ENCODE measurements around the gene ITM2B. TPM values are rescaled to one million over a fixed set of nuclear protein-coding genes. Genes with fewer than 3 reads are reported as not detected.

ITM2B gene
- total and polyA plus RNA-seq, 2 donors from 2014 or later = 1,431 to 2,443 TPM

DNA sequence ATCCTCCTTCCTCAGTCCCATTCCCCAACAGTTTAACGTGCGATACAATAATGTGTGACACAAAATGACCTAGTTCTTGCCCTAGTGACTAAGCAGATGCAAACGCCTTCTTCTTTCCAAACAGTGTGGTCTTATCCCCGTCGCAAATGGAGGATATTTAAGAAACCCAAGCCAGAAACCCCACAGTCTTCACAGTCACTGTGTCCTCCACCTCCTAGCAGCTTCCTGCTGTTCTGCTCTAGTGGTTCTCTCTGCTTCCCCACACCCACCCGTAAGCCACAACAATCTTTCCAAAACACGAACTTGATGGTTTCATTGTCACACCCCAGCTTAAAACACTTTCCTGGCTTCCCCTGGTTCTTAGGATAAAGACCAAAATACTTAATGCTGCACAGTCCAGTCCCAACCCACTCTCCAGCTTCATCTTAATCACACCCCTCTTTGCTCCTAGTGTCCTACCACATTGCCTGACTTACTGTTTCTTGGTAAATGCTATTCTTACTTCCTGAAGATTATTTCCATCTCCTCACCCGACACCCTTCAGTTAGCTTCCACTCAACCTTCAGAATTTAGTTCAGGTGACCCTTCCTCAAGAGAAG is 32.3 kb downstream of the ITM2B start:
- intact Hi-C loops (cut with DNase I) = no loop called here
- H3K27ac ChIP-seq (ENCODE audit: low read depth in 2 of 2, low read length in 2 of 2) = no peak overlapping the region
- H3K36me3 ChIP-seq (ENCODE audit: control insufficient read depth in 2 of 3, insufficient read depth in 3 of 3, low read length in 3 of 3) = peaks cover 16 to 37% (median 24%) of the 10 kb centered on the region in 3 donors
- H3K4me1 ChIP-seq (ENCODE audit: control insufficient read depth in 2 of 3, insufficient read depth in 2 of 3, low read depth in 1 of 3, low read length in 3 of 3) = peaks cover 0 to 6% (median 0%) of the 10 kb centered on the region in 3 donors
- FAIRE-seq = no peak
- H3K27me3 ChIP-seq (ENCODE audit: control insufficient read depth, insufficient read depth, low read length) = no peaks in the 10 kb centered on the region
- TF ChIP-seq, protein P1, sequence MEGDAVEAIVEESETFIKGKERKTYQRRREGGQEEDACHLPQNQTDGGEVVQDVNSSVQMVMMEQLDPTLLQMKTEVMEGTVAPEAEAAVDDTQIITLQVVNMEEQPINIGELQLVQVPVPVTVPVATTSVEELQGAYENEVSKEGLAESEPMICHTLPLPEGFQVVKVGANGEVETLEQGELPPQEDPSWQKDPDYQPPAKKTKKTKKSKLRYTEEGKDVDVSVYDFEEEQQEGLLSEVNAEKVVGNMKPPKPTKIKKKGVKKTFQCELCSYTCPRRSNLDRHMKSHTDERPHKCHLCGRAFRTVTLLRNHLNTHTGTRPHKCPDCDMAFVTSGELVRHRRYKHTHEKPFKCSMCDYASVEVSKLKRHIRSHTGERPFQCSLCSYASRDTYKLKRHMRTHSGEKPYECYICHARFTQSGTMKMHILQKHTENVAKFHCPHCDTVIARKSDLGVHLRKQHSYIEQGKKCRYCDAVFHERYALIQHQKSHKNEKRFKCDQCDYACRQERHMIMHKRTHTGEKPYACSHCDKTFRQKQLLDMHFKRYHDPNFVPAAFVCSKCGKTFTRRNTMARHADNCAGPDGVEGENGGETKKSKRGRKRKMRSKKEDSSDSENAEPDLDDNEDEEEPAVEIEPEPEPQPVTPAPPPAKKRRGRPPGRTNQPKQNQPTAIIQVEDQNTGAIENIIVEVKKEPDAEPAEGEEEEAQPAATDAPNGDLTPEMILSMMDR (IDR thresholded peaks at IDR 0.05; ENCODE audit: borderline replicate concordance, extremely low read depth, insufficient read depth) = no peak
- H3K9ac ChIP-seq (ENCODE audit: low read length in 3 of 3) = no peak overlapping the region
- no peak overlapping the region for H3K4me3 ChIP-seq (ENCODE audit: low read length in 3 of 3)
- no peaks in the 10 kb centered on the region for H3K9me3 ChIP-seq (ENCODE audit: control insufficient read depth in 2 of 3, insufficient read depth in 1 of 3, low read length in 3 of 3)
- DNase-seq = no peak

DNA sequence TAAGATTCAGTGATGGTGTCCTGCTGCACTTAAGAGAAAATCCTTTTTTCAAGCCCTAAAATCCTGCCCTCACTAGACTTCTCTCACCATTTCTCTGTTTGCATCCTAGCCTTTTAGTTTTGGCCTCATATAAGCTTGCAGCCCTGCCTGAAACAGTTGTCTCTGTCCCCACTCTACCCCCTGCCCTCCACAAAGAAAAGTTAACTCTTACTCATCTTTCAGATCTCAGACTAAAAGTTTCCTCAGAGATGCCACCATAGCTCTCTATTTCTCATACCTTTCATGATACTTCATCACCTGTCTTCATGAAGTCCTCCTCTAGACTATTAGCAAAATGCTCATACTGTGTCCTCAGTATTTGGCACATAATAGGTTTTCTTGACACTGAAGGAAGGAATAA is 33.1 kb downstream of the ITM2B start:
- H3K4me3 ChIP-seq (ENCODE audit: low read length in 3 of 3) = no peak overlapping the region
- H3K4me1 ChIP-seq (ENCODE audit: control insufficient read depth in 2 of 3, insufficient read depth in 2 of 3, low read depth in 1 of 3, low read length in 3 of 3) = peaks cover 0 to 6% (median 0%) of the 10 kb centered on the region in 3 donors
- no peaks in the 10 kb centered on the region for H3K9me3 ChIP-seq (ENCODE audit: control insufficient read depth in 2 of 3, insufficient read depth in 1 of 3, low read length in 3 of 3)
- TF ChIP-seq, protein P1 (IDR thresholded peaks at IDR 0.05; ENCODE audit: borderline replicate concordance, extremely low read depth, insufficient read depth) = no peak
- no peak overlapping the region for H3K9ac ChIP-seq (ENCODE audit: low read length in 3 of 3)
- intact Hi-C loops (cut with DNase I) = no loop called here
- no peak overlapping the region for H3K27ac ChIP-seq (ENCODE audit: low read depth in 2 of 2, low read length in 2 of 2)
- FAIRE-seq (no peak), DNase-seq (no peak)
- peaks cover 16 to 37% (median 24%) of the 10 kb centered on the region in 3 donors for H3K36me3 ChIP-seq (ENCODE audit: control insufficient read depth in 2 of 3, insufficient read depth in 3 of 3, low read length in 3 of 3)
- H3K27me3 ChIP-seq (ENCODE audit: control insufficient read depth, insufficient read depth, low read length) = no peaks in the 10 kb centered on the region

DNA sequence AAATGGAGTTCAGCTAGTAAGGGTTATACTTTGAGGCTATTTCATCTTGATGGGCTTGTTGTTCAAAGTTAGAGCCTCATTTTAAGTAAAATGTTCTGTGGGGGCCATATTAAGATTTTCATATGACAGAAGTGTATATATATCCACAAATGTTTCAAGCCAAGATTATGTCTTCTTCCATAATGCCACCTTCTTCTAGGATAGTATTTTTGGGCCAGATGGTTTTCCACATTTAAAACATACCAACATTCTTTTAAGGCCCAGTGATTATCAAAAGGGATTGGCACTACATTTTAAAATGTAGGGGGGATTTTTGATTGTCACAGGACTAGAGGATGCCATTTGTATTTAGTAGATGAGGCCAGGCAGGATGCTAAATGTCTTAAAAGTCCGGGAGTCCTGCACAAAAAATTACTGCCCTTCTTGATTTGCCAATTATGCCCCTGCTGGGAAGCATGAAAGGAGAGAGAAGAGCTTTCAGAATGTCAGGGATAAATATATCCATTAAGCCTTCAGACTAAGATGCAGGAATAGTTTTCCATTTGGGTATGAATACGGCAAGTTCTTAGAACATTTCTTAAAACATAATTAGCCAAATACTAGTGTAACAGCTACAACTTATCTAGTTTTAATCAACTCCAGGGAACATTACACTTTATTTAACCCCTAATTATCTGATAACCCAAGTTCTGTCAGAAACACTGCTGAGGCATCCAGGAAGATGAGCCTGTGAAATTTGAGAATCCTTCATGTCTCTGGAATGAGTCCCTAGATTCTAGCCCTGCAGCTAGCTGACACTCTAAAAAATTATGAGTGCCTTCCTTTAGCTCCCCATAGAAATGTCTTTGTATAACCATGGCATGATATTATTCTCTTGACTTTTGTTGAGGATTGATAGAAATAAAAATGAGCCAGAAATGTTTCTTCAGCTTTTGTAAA is 34.0 kb downstream of the ITM2B start:
- TF ChIP-seq, protein P1 (IDR thresholded peaks at IDR 0.05; ENCODE audit: borderline replicate concordance, extremely low read depth, insufficient read depth) = no peak
- no peak overlapping the region for H3K9ac ChIP-seq (ENCODE audit: low read length in 3 of 3)
- no peak overlapping the region for H3K4me3 ChIP-seq (ENCODE audit: low read length in 3 of 3)
- DNase-seq (no peak), FAIRE-seq (no peak)
- peaks cover 16 to 36% (median 22%) of the 10 kb centered on the region in 3 donors for H3K36me3 ChIP-seq (ENCODE audit: control insufficient read depth in 2 of 3, insufficient read depth in 3 of 3, low read length in 3 of 3)
- H3K9me3 ChIP-seq (ENCODE audit: control insufficient read depth in 2 of 3, insufficient read depth in 1 of 3, low read length in 3 of 3) = no peaks in the 10 kb centered on the region
- peaks cover 0 to 6% (median 0%) of the 10 kb centered on the region in 3 donors for H3K4me1 ChIP-seq (ENCODE audit: control insufficient read depth in 2 of 3, insufficient read depth in 2 of 3, low read depth in 1 of 3, low read length in 3 of 3)
- no peak overlapping the region for H3K27ac ChIP-seq (ENCODE audit: low read depth in 2 of 2, low read length in 2 of 2)
- intact Hi-C loops (cut with DNase I) = no loop called here
- no peaks in the 10 kb centered on the region for H3K27me3 ChIP-seq (ENCODE audit: control insufficient read depth, insufficient read depth, low read length)
